HFF-Myc (cell line): ENCODE measurements around the gene PHF2.

Experiments used
- DNase-seq: peaks from one replicate; pipeline ENCODE4 v3.0.0-alpha.2; 2011; ENCODE audit warnings: low read depth; ENCODE audit errors: extremely low read depth
- H3K4me3 ChIP-seq: replicated peaks from 2 replicates; pipeline ENCODE4 v1.5.1; 2011; ENCODE audit warnings: low read depth, mild to moderate bottlenecking, control low read depth, low read length
- CTCF ChIP-seq: IDR thresholded peaks from 2 replicates; pipeline ENCODE4 v1.5.1; 2012; ENCODE audit warnings: mild to moderate bottlenecking, low read depth, low read length, control low read depth; ENCODE audit errors: missing control alignments

The PHF2 gene

DNA sequence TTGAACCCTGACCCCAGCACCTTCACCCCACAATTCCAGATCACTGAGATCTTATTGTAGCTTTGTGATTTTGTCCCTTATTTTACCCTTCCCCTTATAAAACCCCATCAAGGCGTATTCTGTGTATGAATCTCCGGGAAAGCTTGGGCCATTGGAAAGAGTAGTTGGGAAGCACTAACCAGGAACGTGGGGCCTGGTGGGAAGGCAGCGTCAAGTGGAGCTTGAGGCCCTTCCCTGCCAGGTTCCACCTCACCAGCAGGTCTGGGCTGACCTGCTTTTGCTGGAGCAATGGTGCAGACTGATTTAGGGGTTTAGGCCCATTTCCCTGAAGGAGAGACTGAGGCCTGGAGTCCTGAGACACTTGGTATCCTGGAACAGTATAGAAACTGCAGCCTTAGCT is 9.3 kb downstream of the PHF2 start:
- no peak for TF ChIP-seq CTCF
- H3K4me3 ChIP-seq: no peak overlapping the region
- no peak for DNase-seq

DNA sequence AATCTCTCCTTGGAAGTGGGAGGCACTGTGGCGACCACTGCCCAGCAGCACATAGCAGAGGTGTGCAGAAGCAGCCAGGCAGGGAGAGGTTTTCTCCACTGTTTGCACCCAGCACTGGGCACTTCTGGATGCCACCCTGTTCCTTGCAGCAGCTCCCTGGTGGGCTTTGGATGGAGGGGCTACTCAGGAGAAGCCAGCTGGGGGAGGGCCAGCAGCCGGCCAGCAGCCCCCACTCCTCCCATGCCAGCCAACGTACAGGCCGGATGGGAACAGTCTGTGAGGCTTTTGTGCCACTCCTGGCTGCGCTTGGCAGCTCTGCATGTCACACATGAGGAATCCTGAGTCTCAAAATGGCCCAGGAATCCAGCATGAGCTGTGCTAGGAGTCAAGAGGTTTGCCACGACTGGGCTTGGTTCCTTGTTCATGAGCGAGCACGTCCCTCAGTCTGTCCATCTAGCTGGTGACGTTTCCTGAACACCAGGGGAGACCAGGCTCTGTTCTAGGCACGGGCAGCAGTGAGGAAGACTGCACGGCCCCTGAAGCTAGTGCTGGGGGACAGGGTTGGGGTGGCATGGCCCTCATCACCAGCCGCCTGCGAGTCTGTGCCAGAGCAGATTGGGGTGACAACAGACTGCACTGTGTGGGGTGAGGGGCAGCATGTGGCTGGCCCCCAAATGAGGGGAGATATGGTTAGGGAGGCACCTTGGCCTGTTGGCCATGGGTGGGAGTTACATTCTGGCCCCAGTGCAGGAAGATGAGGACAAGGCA is 10.1 kb downstream of the PHF2 start:
- TF ChIP-seq CTCF: no peak
- no peak overlapping the region for H3K4me3 ChIP-seq
- DNase-seq: no peak

- TF ChIP-seq CTCF: no peak
Measured at GRCh38 chr9:93587284-93587650, 10.9 kb downstream of the PHF2 start.

GRCh38 chr9:93587651-93588347 is 11.4 kb downstream of the PHF2 start:
- peak; percentile 29 for TF ChIP-seq CTCF
- no peak overlapping the region for H3K4me3 ChIP-seq
- DNase-seq: no peak

More at GRCh38 chr9:93587284-93587650, 10.9 kb downstream of the PHF2 start:
- no peak for DNase-seq
- no peak overlapping the region for H3K4me3 ChIP-seq

DNA sequence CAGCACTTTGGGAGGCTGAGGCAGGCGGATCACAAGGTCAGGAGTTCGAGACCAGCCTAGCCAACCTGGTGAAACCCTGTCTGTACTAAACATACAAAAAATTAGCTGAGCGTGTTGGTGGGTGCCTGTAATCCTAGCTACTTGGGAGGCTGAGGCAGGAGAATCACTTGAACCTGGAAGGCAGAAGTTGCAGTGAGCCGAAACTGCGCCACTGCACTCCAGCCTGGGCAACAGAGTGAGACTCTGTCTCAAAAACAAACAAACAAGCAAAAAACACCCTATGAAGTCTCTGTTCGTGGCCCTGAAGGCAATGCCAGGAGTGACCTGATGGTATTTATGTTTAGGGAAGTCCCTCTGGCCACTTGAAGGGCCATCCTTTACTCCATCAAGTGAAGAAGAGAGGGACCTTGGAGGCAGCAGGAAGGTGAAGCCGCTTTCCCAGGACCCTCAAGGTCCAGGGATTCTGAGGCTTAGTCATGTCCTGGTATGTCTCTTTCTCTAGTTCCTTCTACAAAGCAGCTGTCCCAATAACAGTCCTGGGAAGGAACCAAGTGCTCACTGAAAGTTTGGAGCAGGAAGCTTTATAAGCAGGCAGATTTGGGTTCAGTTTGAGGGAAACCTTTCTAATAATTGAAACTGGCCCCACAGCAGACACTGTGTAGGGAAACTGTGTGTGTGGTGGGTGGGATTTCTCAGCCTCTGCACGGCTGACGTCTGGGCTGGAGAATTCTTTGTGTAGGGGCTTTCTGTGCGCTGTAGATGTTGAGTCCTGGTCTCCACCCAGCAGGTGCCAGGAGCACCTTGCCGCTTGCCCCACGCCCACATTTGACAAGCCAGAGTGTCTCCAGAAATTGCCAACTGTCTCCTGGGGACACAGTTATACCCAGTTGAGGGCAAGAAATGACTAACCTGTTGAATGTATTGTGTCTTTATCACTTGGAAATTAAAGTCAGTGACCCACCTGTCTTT is 12.5 kb downstream of the PHF2 start:
- no peak for DNase-seq
- TF ChIP-seq CTCF: no peak
- no peak overlapping the region for H3K4me3 ChIP-seq

DNA sequence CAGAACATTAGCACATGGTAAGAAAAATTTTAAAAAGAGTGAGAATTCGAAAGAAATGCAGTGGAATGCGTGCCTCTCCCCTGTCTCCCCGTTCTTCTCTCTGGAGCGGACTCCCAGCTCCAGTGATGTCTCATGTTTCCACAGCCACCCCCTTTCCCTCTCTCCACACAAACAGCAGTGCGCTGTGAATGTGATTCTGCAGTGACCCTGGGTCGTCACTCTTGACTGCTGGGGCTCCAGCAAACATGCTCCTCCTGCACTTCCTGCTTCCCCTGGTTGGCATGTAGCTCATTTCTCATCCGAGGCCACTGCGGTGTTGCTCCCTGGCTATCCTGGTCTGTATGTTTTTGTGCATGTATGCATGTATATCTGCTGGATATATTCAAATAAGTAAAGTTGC is 13.3 kb downstream of the PHF2 start:
- no peak overlapping the region for H3K4me3 ChIP-seq
- TF ChIP-seq CTCF: no peak
- no peak for DNase-seq
